OCI-LY7 (cell line): Measurements from ENCODE around the gene MARS1.

Source experiments
- CTCF ChIP-seq: fragments of 200-600 bp; sonication (generic); conservative IDR thresholded peaks from 2 replicates; pipeline ENCODE4 v1.5.1; 2014; ENCODE audit warnings: mild to moderate bottlenecking, antibody characterized with exemption, low read length, moderate library complexity, mixed read lengths
- EZH2phosphoT487 ChIP-seq: fragments of 200-600 bp; sonication (generic); IDR thresholded peaks from 2 replicates; pipeline ENCODE4 v1.6.1; 2018; ENCODE audit warnings: low read depth, borderline replicate concordance, mild to moderate bottlenecking, mixed run types, antibody characterized with exemption, low read length, moderate library complexity, mixed read lengths

DNA sequence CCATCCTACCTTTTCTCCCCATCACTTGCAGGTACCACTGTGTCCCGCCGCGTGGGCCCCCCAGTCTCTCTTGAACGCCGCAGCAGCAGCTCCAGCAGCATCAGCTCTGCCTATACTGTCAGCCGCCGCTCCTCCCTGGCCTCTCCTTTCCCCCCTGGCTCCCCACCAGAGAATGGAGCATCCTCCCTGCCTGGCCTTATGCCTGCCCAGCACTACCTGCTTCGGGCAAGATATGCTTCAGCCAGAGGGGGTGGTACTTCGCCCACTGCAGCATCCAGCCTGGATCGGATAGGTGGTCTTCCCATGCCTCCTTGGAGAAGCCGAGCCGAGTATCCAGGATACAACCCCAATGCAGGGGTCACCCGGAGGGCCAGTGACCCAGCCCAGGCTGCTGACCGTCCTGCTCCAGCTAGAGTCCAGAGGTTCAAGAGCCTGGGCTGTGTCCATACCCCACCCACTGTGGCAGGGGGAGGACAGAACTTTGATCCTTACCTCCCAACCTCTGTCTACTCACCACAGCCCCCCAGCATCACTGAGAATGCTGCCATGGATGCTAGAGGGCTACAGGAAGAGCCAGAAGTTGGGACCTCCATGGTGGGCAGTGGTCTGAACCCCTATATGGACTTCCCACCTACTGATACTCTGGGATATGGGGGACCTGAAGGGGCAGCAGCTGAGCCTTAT is 17.4 kb upstream of the MARS1 start:
- TF ChIP-seq CTCF (no peak), EZH2phosphoT487 (no peak)
